SKM-1 treated with dmso at 0.1 percent for 144 hours (cell line): ENCODE measurements around the gene KIF11.
"Not testable (repeated sequence)": the region's sequence is repeated elsewhere in the genome, so short reads cannot be mapped to it uniquely, and the experiment has no call there.

ENCODE experiments used
- DNase-seq: peaks from one replicate; lab custom pipeline; 2025; ENCODE audit not compliant: unreplicated experiment; lab: John Stamatoyannopoulos, UW

The KIF11 gene

DNA sequence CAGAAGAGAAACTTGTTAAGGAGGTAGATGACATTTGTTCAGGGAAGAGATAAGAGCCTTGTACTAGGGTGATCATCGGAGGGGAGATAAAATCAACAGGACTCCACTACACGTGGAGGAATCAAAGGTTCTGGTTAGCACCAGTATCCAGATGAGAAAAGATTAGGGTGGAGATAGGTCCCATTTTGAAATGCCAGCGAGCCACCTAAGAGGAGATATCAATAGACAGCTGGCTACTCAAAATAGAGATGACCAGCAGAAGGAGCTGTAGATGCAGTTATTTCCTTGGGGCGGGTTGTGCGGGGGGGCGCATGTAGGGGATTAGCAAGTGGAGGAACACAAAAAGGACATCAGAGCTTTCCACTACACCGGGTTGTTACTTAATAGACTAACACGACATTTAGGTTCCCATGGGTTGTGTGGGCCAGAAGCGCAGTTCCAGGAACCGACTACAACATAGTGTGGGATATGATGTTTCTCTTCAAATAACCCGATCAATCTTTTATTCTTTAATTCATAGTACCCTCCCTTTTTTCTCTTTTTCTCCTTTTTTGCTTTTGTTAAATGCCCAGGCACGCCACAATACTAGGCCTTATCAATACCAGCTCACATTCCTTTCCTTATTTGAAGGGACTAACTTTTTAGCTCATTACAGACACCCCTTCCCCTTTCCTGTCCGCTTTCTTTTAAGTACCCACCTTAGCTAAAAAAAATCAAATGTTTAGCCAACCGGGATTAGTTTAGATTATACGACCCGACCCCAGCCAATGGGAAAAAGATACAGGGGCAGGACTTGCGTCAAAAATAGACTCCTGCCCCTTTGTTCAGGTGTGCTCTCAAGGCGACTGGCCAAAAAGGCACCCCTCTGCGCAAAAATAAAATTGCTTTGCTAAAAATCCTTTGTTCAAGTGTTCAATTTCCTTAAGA lies 2.0 kb upstream of the KIF11 start:
- DNase-seq = no peak

GRCh38 chr10:92591550-92592022 lies 1.3 kb upstream of the KIF11 start:
- DNase-seq = peak; percentile 90

GRCh38 chr10:92593619-92594588 lies 974 bp downstream of the KIF11 start:
- no peak for DNase-seq

- no peak for DNase-seq
These were observed 2.6 kb downstream of the KIF11 start for GRCh38 chr10:92595505-92595904.

DNA sequence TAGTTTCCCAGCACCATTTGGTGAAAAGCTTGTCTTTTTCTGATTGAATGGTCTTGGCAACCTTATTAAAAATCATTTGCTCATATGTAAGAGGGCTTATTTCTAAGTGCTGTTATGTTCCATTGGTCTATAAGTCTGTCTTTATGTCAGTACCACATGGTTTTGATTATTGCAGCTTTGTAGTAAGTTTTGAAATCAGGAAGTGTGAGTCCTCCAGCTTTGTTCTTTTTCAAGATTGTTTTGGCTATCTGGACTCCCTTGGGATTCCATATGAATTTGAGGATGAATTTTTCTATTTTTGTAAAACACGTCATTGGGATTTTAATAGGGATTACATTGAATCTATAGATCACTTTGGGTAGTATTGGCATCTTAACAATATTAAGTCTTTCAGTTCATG lies 5.4 kb downstream of the KIF11 start:
- DNase-seq = no peak

- DNase-seq = no peak
These were observed 11.9 kb downstream of the KIF11 start for GRCh38 chr10:92604841-92605240.

DNA sequence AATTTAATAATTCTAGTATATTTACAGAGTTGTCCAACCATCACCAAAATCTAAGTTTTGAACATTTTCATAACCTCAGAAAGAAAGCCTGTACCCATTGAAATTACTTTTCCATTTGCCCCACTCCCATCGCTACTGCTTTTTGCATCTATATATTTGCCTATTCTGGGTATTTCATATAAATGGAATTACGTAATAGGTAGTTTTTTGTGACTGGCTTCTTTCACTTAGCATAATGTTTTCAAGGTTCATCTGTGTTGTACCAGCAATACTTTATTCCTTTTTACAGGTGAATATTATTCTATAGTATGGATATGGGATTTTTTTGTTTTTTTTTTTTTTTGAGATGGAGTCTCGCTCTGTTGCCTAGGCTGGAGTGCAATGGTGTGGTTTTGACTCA lies 22.6 kb downstream of the KIF11 start:
- no peak for DNase-seq

GRCh38 chr10:92619368-92619767 lies 26.4 kb downstream of the KIF11 start:
- no peak for DNase-seq

DNA sequence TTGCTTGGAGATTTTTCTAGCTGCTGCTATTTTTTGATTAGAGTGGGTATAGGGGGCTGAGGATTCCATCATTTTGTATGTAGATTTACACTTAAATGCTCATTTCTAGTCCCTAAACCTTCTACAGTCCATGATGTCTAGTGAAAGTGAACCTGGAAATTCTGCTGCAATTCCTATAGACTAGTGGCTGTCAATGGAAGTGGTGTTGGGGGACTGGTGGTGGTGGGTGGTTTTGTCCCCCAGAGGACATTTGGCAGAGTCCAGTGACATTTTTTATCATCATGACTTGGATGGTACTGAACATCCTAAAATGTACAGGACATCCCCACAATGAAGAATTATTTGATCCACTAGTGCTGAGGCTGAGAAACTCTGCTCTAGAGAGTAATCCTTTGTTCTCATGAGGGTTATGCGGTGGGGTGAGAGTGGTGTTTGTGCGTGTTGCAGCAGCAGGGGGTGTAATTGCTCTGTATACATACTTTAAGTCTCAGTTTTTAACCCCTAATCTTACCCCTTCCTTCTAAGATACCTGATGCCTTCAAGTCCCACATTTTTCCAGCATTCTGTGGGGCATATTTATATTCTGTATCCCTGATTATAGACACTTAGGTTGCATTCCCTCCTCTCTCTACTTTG lies 35.0 kb downstream of the KIF11 start:
- DNase-seq = no peak

- no peak for DNase-seq
These were observed 37.0 kb downstream of the KIF11 start for GRCh38 chr10:92629945-92630344.

- DNase-seq = no peak
These were observed 45.1 kb downstream of the KIF11 start for GRCh38 chr10:92638037-92638436.

DNA sequence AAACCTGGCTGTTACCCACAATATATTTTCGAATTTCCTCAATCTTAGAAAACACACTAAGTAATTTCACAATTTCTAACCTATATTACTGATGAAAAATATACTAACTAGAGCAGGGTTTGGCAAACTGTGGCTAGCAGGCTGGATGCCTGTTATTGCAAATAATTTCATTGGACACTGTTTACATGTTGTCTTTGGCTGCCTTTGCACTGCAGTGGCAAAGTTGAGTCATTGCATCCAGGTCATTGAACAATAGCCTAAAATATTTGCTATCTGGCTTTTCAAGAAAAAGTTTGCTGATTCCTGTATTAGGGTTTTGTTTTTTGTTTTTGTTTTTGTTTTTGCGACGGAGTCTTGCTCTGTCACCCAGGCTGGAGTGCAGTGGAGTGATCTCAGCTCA lies 47.2 kb downstream of the KIF11 start:
- no peak for DNase-seq

DNA sequence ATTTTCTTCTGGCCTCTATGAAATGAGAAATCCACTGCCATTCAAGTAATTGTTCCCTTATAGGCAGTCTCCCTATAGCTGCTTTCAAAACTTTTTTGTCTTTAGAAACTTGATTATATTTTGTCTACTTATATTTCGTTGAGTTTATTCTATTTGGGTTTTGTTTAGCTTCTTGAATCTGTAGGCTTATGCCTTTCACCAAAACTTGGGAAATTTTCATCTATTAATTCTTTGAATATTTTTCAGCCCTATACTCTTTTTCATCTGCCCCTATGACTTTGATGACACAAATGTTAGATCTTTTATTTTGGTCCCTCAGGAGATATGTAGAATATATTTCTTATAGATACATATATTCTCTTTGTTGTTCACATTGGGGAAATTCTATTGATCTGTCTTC lies 48.6 kb downstream of the KIF11 start:
- DNase-seq = no peak

GRCh38 chr10:92644921-92645320 lies 52.0 kb downstream of the KIF11 start:
- DNase-seq = no peak

DNA sequence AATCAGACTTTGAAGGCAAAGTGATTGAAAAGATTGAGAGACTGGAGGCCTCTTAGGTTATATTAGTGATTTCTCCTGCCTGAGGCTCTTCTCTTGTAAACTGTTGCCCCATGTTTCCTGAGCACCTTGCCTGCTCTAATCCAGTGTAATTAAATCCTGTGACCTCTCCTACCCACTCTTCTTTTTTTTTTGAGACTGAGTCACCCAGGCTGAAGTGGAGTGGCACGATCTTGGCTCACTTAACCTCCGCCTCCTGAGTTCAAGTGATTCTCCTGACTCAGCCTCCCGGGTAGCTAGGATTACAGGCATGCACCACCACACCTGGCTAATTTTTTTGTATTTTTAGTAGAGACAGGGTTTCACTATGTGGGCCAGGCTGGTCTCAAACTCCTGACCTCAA lies 57.9 kb downstream of the KIF11 start:
- not testable (repeated sequence) for DNase-seq

DNA sequence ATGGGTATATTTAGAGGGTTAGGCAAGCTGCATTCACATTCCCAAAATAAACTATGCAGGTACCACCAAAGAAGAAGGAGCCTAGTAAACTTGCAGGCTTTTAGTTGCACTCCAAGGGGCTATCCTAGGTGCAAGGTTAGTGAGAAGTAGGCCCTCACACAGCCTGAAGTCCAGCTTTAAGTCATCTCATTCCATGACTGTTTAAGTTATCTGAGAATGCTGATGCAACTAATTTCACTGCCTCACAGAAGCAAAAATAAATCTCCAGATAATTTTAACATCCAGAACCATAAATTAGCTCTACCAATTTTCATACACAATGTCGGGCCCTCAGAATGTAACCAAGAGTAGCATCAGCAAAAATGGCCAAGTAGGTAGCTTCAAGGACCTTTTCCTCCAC lies 62.5 kb downstream of the KIF11 start:
- DNase-seq = no peak

GRCh38 chr10:92656266-92656961 lies 63.5 kb downstream of the KIF11 start:
- DNase-seq = no peak

DNA sequence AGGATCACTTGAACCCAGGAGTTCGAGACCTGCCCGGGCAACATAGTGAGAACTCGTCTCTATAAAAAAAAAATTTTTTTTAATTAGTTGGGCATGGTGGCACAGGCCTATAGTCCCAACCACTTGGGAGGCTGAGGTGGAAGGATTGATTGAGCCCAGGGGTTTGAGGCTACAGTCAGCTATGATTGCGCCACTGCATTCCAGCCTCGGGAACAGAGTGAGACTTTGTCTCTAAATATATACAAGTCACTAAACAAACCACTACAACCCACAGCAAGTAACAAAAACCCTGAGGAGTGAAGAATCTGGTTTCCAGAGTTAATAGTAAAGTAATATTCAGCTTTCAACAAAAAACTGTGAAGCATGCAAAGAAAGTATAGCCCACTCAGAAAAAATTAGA lies 64.1 kb downstream of the KIF11 start:
- no peak for DNase-seq

GRCh38 chr10:92662848-92663247 lies 69.9 kb downstream of the KIF11 start:
- no peak for DNase-seq

DNA sequence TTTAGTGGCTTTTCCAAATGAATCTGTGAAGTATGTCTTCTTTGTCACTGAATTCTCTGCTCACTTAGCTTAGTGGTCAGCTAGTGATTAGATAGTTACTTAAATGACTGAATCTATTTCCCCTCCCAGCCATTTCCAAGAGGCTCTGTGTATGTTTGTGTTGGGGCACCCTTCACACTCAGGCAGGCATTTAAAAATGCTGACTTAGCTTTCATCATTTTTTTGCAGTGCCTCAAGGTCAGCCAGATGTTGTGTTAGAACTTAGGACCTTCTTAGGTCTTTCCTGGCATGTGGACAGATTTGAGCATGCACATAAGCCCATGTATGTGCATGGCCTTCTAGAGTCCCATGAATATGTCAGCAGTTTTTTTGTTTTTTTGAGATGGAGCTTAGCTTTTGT lies 71.4 kb downstream of the KIF11 start:
- no peak for DNase-seq

DNA sequence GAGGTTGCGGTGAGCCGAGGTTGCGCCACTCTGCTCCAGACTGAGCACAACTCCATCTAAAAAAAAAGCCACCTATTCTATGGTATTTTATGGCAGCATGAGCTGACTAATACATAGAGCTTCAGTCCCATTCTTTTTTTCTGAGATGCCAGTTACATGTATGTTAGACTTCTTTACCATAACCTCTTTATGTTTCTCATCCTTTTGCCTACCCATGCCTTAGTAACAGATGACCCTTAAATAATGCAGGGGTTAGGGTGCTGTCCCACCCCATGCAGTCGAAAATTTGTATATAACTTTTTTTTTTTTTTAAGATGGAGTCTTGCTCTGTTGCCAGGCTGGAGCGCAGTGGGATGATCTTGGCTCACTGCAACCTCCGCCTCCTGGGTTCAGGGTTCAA lies 74.1 kb downstream of the KIF11 start:
- no peak for DNase-seq
